ENCODE measurements around the gene ANKRD18A.
"Not testable (repeated sequence)": the region's sequence is repeated elsewhere in the genome, so short reads cannot be mapped to it uniquely, and the experiment has no call there.

DNA sequence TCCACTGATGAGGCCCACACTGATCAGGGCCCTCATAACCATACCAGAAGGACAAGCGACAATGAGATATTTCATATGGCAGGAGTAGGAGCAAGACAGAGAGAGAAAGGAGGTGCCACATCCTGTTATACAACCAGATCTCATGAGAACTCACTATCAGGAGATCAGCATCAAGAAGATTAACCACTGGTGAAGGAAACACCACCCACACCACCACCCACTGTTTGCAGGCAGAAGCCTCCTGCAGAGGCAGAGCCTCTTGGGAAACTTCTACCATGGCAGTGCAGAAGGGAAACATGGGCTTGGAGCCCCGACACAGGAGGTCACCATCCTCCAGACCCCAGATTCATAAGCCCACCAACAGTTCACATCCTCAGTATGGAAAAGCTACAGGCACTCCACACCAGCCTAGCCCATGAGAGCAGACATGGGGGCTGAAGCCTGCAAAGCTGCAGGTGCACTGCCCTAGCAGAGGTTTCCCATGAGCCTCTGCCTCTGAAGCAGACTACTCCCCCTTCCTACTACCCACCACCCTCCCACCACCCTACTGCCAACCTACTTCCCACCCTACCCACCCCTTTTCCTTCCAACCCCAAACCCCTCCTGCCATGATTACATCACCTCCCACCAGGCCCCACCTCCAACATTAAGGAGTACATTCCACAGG is 73.8 kb downstream of the ANKRD18A start:
- TF ChIP-seq, protein P1, sequence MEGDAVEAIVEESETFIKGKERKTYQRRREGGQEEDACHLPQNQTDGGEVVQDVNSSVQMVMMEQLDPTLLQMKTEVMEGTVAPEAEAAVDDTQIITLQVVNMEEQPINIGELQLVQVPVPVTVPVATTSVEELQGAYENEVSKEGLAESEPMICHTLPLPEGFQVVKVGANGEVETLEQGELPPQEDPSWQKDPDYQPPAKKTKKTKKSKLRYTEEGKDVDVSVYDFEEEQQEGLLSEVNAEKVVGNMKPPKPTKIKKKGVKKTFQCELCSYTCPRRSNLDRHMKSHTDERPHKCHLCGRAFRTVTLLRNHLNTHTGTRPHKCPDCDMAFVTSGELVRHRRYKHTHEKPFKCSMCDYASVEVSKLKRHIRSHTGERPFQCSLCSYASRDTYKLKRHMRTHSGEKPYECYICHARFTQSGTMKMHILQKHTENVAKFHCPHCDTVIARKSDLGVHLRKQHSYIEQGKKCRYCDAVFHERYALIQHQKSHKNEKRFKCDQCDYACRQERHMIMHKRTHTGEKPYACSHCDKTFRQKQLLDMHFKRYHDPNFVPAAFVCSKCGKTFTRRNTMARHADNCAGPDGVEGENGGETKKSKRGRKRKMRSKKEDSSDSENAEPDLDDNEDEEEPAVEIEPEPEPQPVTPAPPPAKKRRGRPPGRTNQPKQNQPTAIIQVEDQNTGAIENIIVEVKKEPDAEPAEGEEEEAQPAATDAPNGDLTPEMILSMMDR (IDR thresholded peaks at IDR 0.05; ENCODE audit: low read depth, low read length, missing input control), result not testable (repeated sequence)
- TF ChIP-seq, protein P2, sequence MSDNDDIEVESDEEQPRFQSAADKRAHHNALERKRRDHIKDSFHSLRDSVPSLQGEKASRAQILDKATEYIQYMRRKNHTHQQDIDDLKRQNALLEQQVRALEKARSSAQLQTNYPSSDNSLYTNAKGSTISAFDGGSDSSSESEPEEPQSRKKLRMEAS (IDR thresholded peaks at IDR 0.05), result not testable (repeated sequence)
- not testable (repeated sequence) for TF ChIP-seq EGR1 (IDR thresholded peaks at IDR 0.05; ENCODE audit: low read depth in 2 of 2); YY1 (IDR thresholded peaks at IDR 0.05); RXRA (IDR thresholded peaks at IDR 0.05); GABPA (IDR thresholded peaks at IDR 0.05 in 1 of 2, conservative IDR thresholded peaks at IDR 0.05 in 1 of 2); TAF1 (conservative IDR thresholded peaks at IDR 0.05)
